HepG2 (cell line): ENCODE data around the gene BAIAP2L1. TPM values are rescaled to one million over a fixed set of nuclear protein-coding genes. Genes with fewer than 3 reads are reported as not detected.

Experiments
- ATAC-seq: fragments of 200-7000 bp; cut with Tn5 transposase; 3 replicates; pipeline ENCODE4 v1.9.1; 2020; ENCODE audit warnings: mild to moderate bottlenecking, moderate library complexity
- BruUV-seq: library from RNA; stranded (reverse); fragments of 400-500 nt; replicated peaks from 2 replicates; lab custom pipeline; 2021; lab: Mats Ljungman, UMichigan
- CTCF ChIA-PET: fragments of 300-600 bp; formaldehyde crosslinking; extraction: SDS; loops from one replicate; lab custom pipeline; 2021; ENCODE audit warnings: low total read pairs, inconsistent platforms, low intra/inter-chr PET ratio; lab: Yijun Ruan, JAX
- POLR2A ChIA-PET: fragments of 350-600 bp; sonication (Branson Sonifier 250); formaldehyde crosslinking; loops from one replicate; lab custom pipeline; 2020; ENCODE audit warnings: antibody characterized with exemption, inconsistent platforms; lab: Yijun Ruan, JAX
- DNase-seq: peaks from one replicate; pipeline ENCODE4 v3.0.0-alpha.2; 2015; ENCODE audit warnings: low spot score
- FAIRE-seq: peaks from 3 replicates; lab custom pipeline; 2011; peaks lifted over from hg19 to GRCh38; lab: Jason Lieb, UNC
- H2AFZ ChIP-seq: one replicate; pipeline ENCODE4 v1.6.1; 2011; ENCODE audit warnings: low read length, inconsistent platforms
- H3K27ac ChIP-seq: fragments of 300-600 bp; 3 replicates; pipeline ENCODE4 v1.8.0; 2011; ENCODE audit warnings: mixed run types, mild to moderate bottlenecking, mixed read lengths, low read length, inconsistent platforms; ENCODE audit not compliant: insufficient read depth; ENCODE audit errors: extremely low read length
- H3K27me3 ChIP-seq, 2 experiments: fragments of 200-600 bp in 1 of 2; 2 replicates in 1 of 2; 3 replicates in 1 of 2; pipeline versions ENCODE4 v1.6.0 to v1.8.0; 2011; ENCODE audit warnings: low read length in 2 of 2, mild to moderate bottlenecking in 2 of 2, moderate library complexity in 2 of 2, inconsistent platforms in 1 of 2; ENCODE audit not compliant: insufficient read depth in 2 of 2, control insufficient read depth in 1 of 2
- H3K36me3 ChIP-seq, 2 experiments: fragments of 200-600 bp in 1 of 2; replicated peaks in 1 of 2; 2 replicates in 1 of 2; 3 replicates in 1 of 2; pipeline versions ENCODE4 v1.5.1 to v1.8.0; 2011; ENCODE audit warnings: low read length in 2 of 2, inconsistent platforms in 1 of 2; ENCODE audit not compliant: insufficient read depth in 2 of 2, control insufficient read depth in 1 of 2
- H3K4me1 ChIP-seq: 2 replicates; pipeline ENCODE4 v1.5.1; 2012; ENCODE audit warnings: low read length, inconsistent platforms; ENCODE audit not compliant: insufficient read depth
- H3K4me2 ChIP-seq: 2 replicates; pipeline ENCODE4 v1.6.0; 2011; ENCODE audit warnings: low read depth, low read length, inconsistent platforms
- H3K4me3 ChIP-seq, 3 experiments: fragments of 200-600 bp in 1 of 3; sonication (generic), shearing (Covaris generic) in 1 of 3; replicated peaks in 1 of 3; 2 replicates each; pipeline ENCODE4 v1.5.1; 2011 to 2016; ENCODE audit warnings: low read length in 3 of 3, inconsistent platforms in 2 of 3, low read depth in 2 of 3, mild to moderate bottlenecking in 2 of 3, control low read depth in 1 of 3, mixed read lengths in 1 of 3; ENCODE audit not compliant: insufficient read depth in 1 of 3
- H3K79me2 ChIP-seq: one replicate; pipeline ENCODE4 v1.6.1; 2011; ENCODE audit warnings: low read length, inconsistent platforms; ENCODE audit not compliant: insufficient read depth
- H3K9ac ChIP-seq: 2 replicates; pipeline ENCODE4 v1.6.0; 2011; ENCODE audit warnings: mild to moderate bottlenecking, low read depth, low read length, inconsistent platforms; ENCODE audit not compliant: insufficient read depth
- H3K9me3 ChIP-seq: 2 replicates; pipeline ENCODE4 v1.5.1; 2012; ENCODE audit warnings: mild to moderate bottlenecking, low read length
- H4K20me1 ChIP-seq: 2 replicates; pipeline ENCODE4 v1.6.0; 2011; ENCODE audit warnings: inconsistent platforms, mild to moderate bottlenecking, low read length, moderate library complexity; ENCODE audit not compliant: insufficient read depth
- CC2D1A ChIP-seq: sonication (generic); formaldehyde crosslinking; IDR thresholded peaks from 2 replicates; pipeline ENCODE4 v1.8.1; 2023; ENCODE audit warnings: mild to moderate bottlenecking, missing genetic modification reagents
- MIXL1 ChIP-seq: IDR thresholded peaks from 2 replicates; pipeline ENCODE4 v1.6.1; 2016
- MTF1 ChIP-seq: sonication (generic); formaldehyde crosslinking; IDR thresholded peaks from 2 replicates; pipeline ENCODE4 v1.5.0; 2020; ENCODE audit warnings: missing genetic modification reagents
- NBN ChIP-seq: fragments of 450-650 bp; conservative IDR thresholded peaks from 2 replicates; pipeline ENCODE4 v1.6.1; 2017
- PITX1 ChIP-seq: sonication (generic); formaldehyde crosslinking; IDR thresholded peaks from 2 replicates; pipeline ENCODE4 v1.5.1; 2020; ENCODE audit warnings: mild to moderate bottlenecking, missing genetic modification reagents
- POLR2G ChIP-seq: fragments of 200-400 bp; formaldehyde crosslinking; IDR thresholded peaks from 2 replicates; pipeline ENCODE4 v1.6.1; 2018; ENCODE audit warnings: mild to moderate bottlenecking, low read depth, low read length, moderate library complexity
- RBM39 ChIP-seq: fragments of 200-400 bp; formaldehyde crosslinking; IDR thresholded peaks from one replicate; pipeline ENCODE4 v1.6.1; 2018; ENCODE audit warnings: antibody characterized with exemption, mild to moderate bottlenecking, low read depth, low read length; ENCODE audit not compliant: poor library complexity, severe bottlenecking
- SKI ChIP-seq: fragments of 450-650 bp; IDR thresholded peaks from one replicate; pipeline ENCODE4 v1.6.1; 2018; ENCODE audit warnings: mild to moderate bottlenecking; ENCODE audit not compliant: partially characterized antibody
- SRF ChIP-seq: IDR thresholded peaks from 2 replicates; pipeline ENCODE4 v1.6.1; 2011; ENCODE audit warnings: mild to moderate bottlenecking, low read depth, low read length, moderate library complexity
- TGIF2 ChIP-seq: IDR thresholded peaks from 2 replicates; pipeline ENCODE4 v1.6.1; 2016; ENCODE audit warnings: control low read depth, missing compliant biosample characterization
- ZNF382 ChIP-seq: sonication (generic); formaldehyde crosslinking; IDR thresholded peaks from 2 replicates; pipeline ENCODE4 v1.5.0; 2020; ENCODE audit warnings: missing genetic modification reagents, mild to moderate bottlenecking, borderline replicate concordance
- ZNF567 ChIP-seq: sonication (generic); formaldehyde crosslinking; IDR thresholded peaks from 2 replicates; pipeline ENCODE4 v1.8.1; 2023; ENCODE audit warnings: mild to moderate bottlenecking, missing genetic modification reagents, borderline replicate concordance
- ZNF597 ChIP-seq: sonication (generic); formaldehyde crosslinking; IDR thresholded peaks from 2 replicates; pipeline ENCODE4 v1.5.0; 2020; ENCODE audit warnings: missing genetic modification reagents
- WGBS: methylation state at CpG from one replicate; pipeline ENCODE4 v1.1.6; 2017; ENCODE audit warnings: low lambda C conversion rate; 5-methylcytosine and 5-hydroxymethylcytosine counted together
- in situ Hi-C: cut with HindIII; loops from 2 replicates; pipeline ENCODE4 v1.10.0; 2017; ENCODE audit warnings: low pct_unique_long_range_greater_than_20kb; ENCODE audit not compliant: extremely low pct_ligation_motif_present
- intact Hi-C: fragments of 100-400 bp; cut with micrococcal nuclease; formaldehyde crosslinking; loops from one replicate; pipeline ENCODE4 v1.10.0; 2022; ENCODE audit not compliant: unreplicated experiment
- polyA plus RNA-seq, 8 experiments: library from polyadenylated mRNA; depleted of rRNA in 3 of 8; stranded (reverse) in 7 of 8; unstranded in 1 of 8; fragments of >200 nt; fragmentation: Illumina TruSeq in 4 of 8; extraction: Trizol in 4 of 8; gene quantifications; 2 replicates each; pipeline versions ENCODE4 v1.2.1 to v1.2.3, GENCODE V29; 2011 to 2016; ENCODE audit warnings: low read depth in 4 of 8, missing spikeins in 1 of 8, mixed read lengths in 1 of 8; ENCODE audit not compliant: insufficient read depth in 1 of 8
- total RNA-seq, 5 experiments: library from RNA; depleted of rRNA; stranded (reverse); fragments of >200 nt; fragmentation: Illumina TruSeq; extraction: Trizol; gene quantifications; 2 replicates each; pipeline ENCODE4 v1.2.3, GENCODE V29; 2016; ENCODE audit warnings: low read depth in 1 of 5

The BAIAP2L1 gene
- total and polyA plus RNA-seq, 2 of the 13 experiments (the other 11 are each of a cell fraction or from before 2014, with no cell fraction given): 13.0 to 21.5 TPM

- ChIA-PET POLR2A (no interaction called here), CTCF (no interaction called here)
- ATAC-seq: no peak
- H3K9me3 ChIP-seq: no peaks in the 10 kb centered on the region
- peaks cover 2% of the 10 kb centered on the region for H3K79me2 ChIP-seq
- TF ChIP-seq SKI: no peak
- TF ChIP-seq ZNF382 (CRISPR knock-in tag): no peak
- no peak for TF ChIP-seq PITX1
- TF ChIP-seq NBN: no peak
- TF ChIP-seq MIXL1 (CRISPR knock-in tag): no peak
- no peak for TF ChIP-seq ZNF597 (CRISPR knock-in tag)
- no peak for TF ChIP-seq SRF
- TF ChIP-seq RBM39: no peak
- no peak for TF ChIP-seq TGIF2 (CRISPR knock-in tag)
- no peak for TF ChIP-seq MTF1 (CRISPR knock-in tag)
- TF ChIP-seq POLR2G: no peak
- TF ChIP-seq ZNF567: no peak
- TF ChIP-seq CC2D1A (CRISPR knock-in tag): no peak
- H3K36me3 ChIP-seq: peaks cover under 1 to 15% of the 10 kb centered on the region in 2 experiments; a peak in 1 of 5 replicates
- no peaks in the 10 kb centered on the region for H3K4me1 ChIP-seq
- BruUV-seq: no TSS peak
- H4K20me1 ChIP-seq: peaks cover 4% of the 10 kb centered on the region; the same call in 1 of the 2 replicates
- no peak overlapping the region for H2AFZ ChIP-seq
- no peak for FAIRE-seq
- no peak overlapping the region for H3K4me3 ChIP-seq
- intact Hi-C loops: no loop called here
- no peak overlapping the region for H3K4me2 ChIP-seq
- in situ Hi-C loops: no loop called here
- no peak for DNase-seq
- H3K9ac ChIP-seq: no peak overlapping the region
- H3K27me3 ChIP-seq: no peaks in the 10 kb centered on the region
- H3K27ac ChIP-seq: no peak overlapping the region
- WGBS: 96% methylated on average over 6 of the region's 6 CpGs
Observed at GRCh38 chr7:98324782-98325181, 76.1 kb downstream of the BAIAP2L1 start.
